ENCODE data around the gene SOCS6. TPM values are rescaled to one million over a fixed set of nuclear protein-coding genes. Genes with fewer than 3 reads are reported as not detected.

Gene SOCS6
- total RNA-seq, 1 donor from 2014 or later: 16.0 TPM

DNA sequence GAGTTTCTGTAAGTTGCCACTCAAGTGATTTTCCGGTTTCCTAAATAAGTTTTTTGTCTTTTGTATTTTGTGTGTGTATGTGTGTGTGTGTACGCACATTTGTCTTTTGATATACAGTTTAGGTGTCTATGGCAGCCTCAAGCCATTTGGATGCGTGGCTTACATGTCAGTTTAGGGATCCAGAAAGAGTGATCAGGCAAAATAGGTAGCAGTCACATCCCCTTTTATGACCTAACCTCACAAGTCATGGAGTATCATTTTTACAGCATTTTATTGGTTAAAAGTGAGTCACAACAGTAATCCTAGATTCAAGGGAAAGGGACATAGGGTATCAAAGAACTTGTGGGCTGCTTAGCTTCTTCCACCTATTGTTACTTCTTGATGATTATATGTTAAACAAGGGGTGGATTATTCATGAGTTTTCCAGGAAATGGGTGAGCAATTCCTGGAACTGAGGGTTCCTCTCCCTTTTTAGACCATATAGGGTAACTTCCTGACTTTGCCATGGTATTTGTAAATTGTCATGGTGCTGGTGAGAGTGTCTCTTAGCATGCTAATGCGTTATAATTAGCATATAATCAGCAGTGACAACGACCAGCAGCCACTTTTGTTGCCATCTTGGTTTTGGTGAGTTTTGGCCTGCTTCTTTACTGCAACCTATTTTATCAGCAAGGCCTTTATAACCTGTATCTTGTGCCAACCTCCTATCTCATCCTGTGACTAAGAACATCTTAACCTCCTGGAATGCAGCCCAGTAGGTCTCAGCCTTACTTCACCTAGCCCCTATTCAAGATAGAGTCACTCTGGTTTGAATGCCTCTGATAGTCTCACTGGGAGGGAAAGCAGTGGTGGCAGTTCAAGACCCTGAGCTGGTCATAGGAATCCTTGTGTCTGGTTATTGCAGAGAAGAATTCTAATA is 8.6 kb upstream of the SOCS6 start:
- H3K27me3 ChIP-seq: no peaks in the 10 kb centered on the region
- H3K4me1 ChIP-seq: peaks cover 6% of the 10 kb centered on the region
- no peaks in the 10 kb centered on the region for H3K9me3 ChIP-seq
- no peak overlapping the region for H3K4me3 ChIP-seq
- no peaks in the 10 kb centered on the region for H3K36me3 ChIP-seq
- H3K27ac ChIP-seq: no peak overlapping the region
- TF ChIP-seq, protein P1, sequence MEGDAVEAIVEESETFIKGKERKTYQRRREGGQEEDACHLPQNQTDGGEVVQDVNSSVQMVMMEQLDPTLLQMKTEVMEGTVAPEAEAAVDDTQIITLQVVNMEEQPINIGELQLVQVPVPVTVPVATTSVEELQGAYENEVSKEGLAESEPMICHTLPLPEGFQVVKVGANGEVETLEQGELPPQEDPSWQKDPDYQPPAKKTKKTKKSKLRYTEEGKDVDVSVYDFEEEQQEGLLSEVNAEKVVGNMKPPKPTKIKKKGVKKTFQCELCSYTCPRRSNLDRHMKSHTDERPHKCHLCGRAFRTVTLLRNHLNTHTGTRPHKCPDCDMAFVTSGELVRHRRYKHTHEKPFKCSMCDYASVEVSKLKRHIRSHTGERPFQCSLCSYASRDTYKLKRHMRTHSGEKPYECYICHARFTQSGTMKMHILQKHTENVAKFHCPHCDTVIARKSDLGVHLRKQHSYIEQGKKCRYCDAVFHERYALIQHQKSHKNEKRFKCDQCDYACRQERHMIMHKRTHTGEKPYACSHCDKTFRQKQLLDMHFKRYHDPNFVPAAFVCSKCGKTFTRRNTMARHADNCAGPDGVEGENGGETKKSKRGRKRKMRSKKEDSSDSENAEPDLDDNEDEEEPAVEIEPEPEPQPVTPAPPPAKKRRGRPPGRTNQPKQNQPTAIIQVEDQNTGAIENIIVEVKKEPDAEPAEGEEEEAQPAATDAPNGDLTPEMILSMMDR (IDR thresholded peaks at IDR 0.05): no peak
- no peak for DNase-seq (ENCODE audit: extremely low spot score in 2 of 2)
- intact Hi-C loops (cut with DNase I): no loop called here

DNA sequence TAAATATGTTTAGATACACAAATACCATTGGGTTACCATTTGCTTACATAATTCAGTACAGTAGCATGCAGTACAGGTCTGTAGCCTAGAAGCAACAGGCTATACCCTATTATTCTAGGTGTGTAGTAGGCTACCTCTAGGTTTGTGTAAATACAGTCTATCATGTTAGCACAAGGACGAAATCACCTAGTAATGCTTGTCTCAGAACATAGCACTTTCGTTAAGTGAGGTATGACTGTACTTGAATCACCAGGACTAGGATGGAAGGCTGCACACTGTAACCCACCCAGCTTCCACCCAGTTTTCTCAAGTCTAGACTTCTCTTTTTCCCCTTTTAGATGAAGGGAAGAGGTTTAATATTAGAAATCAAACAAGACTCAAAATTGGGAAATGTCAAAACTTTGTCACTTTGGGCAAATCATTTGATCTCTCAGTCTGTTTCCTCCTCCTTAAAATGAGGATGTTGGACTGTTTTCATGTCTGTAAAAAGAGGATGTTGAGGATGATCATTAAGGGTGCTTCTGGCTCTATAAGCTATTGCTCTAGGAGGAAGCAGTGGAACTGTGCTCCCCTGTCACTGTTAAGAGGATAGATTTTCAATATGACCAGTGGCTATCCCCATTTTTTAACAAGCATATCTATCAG is 3.7 kb upstream of the SOCS6 start:
- TF ChIP-seq POLR2A (IDR thresholded peaks at IDR 0.05) (no peak), POLR2AphosphoS5 (IDR thresholded peaks at IDR 0.05; ENCODE audit: insufficient read depth in 1 of 2, low read depth in 1 of 2) (no peak)
- TF ChIP-seq, protein P1 (IDR thresholded peaks at IDR 0.05): no peak
- H3K4me3 ChIP-seq: no peak overlapping the region
- H3K9me3 ChIP-seq: no peaks in the 10 kb centered on the region
- H3K27ac ChIP-seq: no peak overlapping the region
- no peaks in the 10 kb centered on the region for H3K36me3 ChIP-seq
- DNase-seq (ENCODE audit: extremely low spot score in 2 of 2): no peak
- H3K4me1 ChIP-seq: peaks cover 3% of the 10 kb centered on the region
- H3K27me3 ChIP-seq: no peaks in the 10 kb centered on the region
- intact Hi-C loops (cut with DNase I): no loop called here

DNA sequence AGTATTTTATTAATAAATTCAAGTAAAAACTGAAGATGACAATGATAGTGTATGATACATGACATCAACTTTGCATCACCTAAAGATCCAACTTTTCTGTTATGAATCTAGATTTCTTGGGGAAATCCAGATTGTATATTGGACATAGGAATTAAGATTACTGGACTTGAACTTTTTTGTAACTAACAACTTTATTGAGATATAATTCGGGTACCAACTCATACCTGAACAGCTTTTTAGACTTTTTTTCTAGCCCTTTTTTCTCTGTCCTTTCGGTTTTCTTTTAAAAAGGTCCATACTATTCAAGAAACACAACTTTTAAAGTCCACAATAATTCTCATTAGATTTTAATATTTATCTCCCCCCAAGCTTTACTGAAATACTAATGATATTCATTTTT is 1.1 kb upstream of the SOCS6 start:
- peaks cover 30% of the 10 kb centered on the region for H3K4me1 ChIP-seq
- H3K27ac ChIP-seq: no peak overlapping the region
- H3K9me3 ChIP-seq: no peaks in the 10 kb centered on the region
- no peak for DNase-seq (ENCODE audit: extremely low spot score in 2 of 2)
- intact Hi-C loops (cut with DNase I): no loop called here
- no peaks in the 10 kb centered on the region for H3K36me3 ChIP-seq
- no peaks in the 10 kb centered on the region for H3K27me3 ChIP-seq
- no peak for TF ChIP-seq POLR2AphosphoS5 (IDR thresholded peaks at IDR 0.05; ENCODE audit: insufficient read depth in 1 of 2, low read depth in 1 of 2)
- TF ChIP-seq, protein P1 (IDR thresholded peaks at IDR 0.05): no peak
- no peak for TF ChIP-seq POLR2A (IDR thresholded peaks at IDR 0.05)
- peak overlapping the region in 1 of 2 donors; percentile 63 for H3K4me3 ChIP-seq

DNA sequence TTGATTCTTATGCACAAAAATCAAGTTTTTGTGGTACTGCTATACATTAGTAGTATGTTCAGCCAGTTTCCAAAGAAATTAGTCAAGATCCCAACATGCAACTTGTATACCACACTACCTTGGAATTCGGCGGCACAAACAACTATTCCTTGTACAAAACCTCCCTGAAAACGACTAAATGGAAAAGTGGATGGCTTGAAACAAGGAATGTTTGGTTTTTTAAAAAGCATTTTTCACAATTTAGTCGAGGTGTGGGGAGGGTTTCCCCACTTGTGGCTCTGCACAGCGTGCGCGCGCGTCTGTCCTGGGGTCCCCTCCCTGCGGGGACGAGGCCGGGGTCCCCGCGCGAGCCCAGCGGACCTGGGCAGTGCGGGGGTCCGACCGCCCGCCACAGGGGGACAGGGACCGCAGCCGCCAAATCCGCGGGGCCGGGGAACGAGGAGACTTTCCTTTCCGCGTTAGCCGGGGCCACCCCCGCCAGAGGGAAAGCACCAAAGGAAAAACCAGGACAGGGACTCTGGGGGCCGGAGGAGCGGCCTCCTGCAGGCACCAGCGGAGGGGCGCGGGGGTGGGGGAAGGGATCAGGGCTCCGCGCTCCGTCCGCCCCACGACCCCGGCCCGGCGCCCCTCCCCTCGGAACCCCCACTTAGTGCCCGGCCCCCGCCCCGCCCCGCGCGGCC is 534 bp upstream of the SOCS6 start:
- no peaks in the 10 kb centered on the region for H3K9me3 ChIP-seq
- no peaks in the 10 kb centered on the region for H3K36me3 ChIP-seq
- H3K27me3 ChIP-seq: no peaks in the 10 kb centered on the region
- H3K27ac ChIP-seq: peak overlapping the region; percentile 88
- intact Hi-C loops (cut with DNase I): no loop called here
- peaks cover 36% of the 10 kb centered on the region for H3K4me1 ChIP-seq
- DNase-seq (ENCODE audit: extremely low spot score in 2 of 2): no peak
- TF ChIP-seq POLR2AphosphoS5 (IDR thresholded peaks at IDR 0.05; ENCODE audit: insufficient read depth in 1 of 2, low read depth in 1 of 2) (no peak), POLR2A (IDR thresholded peaks at IDR 0.05) (no peak)
- TF ChIP-seq, protein P1 (IDR thresholded peaks at IDR 0.05): no peak
- peak overlapping the region; percentile 63 to 97 for H3K4me3 ChIP-seq
